Ureter (tissue), 1 donor: ENCODE data around the gene PAK5. TPM values are rescaled to one million over a fixed set of nuclear protein-coding genes. Genes with fewer than 3 reads are reported as not detected.

Experiments
- DNase-seq: peaks from one replicate; pipeline ENCODE4 v3.0.0-alpha.2; 2020; ENCODE audit warnings: low spot score
- total RNA-seq: library from RNA; stranded (reverse); gene quantifications from one replicate; pipeline ENCODE4 v1.2.4, GENCODE V29; 2023
- donor health status: DM: yes; HTN: yes; CAD: no.

PAK5 gene
- total RNA-seq, 1 donor from 2014 or later = 0.13 TPM

GRCh38 chr20:9577397-9577796 lies 261.5 kb downstream of the PAK5 start:
- DNase-seq = no peak

GRCh38 chr20:9576695-9577094 lies 262.2 kb downstream of the PAK5 start:
- DNase-seq = no peak

- no peak for DNase-seq
Observed at GRCh38 chr20:9575836-9576235, 263.0 kb downstream of the PAK5 start.

- DNase-seq = no peak
Observed at GRCh38 chr20:9574776-9575175, 264.1 kb downstream of the PAK5 start.

GRCh38 chr20:9574181-9574580 lies 264.7 kb downstream of the PAK5 start:
- no peak for DNase-seq

- no peak for DNase-seq
Observed at GRCh38 chr20:9573335-9574151, 265.3 kb downstream of the PAK5 start.

GRCh38 chr20:9572670-9573069 lies 266.2 kb downstream of the PAK5 start:
- DNase-seq = no peak

- no peak for DNase-seq
Observed at GRCh38 chr20:9571783-9572182, 267.1 kb downstream of the PAK5 start.

- DNase-seq = no peak
Observed at GRCh38 chr20:9570612-9571011, 268.3 kb downstream of the PAK5 start.

GRCh38 chr20:9566977-9567376 lies 271.9 kb downstream of the PAK5 start:
- no peak for DNase-seq

GRCh38 chr20:9565910-9566550 lies 272.8 kb downstream of the PAK5 start:
- DNase-seq = no peak

GRCh38 chr20:9557411-9557810 lies 281.5 kb downstream of the PAK5 start:
- DNase-seq = no peak

- DNase-seq = no peak
Observed at GRCh38 chr20:9555781-9556180, 283.1 kb downstream of the PAK5 start.

- DNase-seq = no peak
Observed at GRCh38 chr20:9551808-9552550, 286.9 kb downstream of the PAK5 start.

- DNase-seq = no peak
Observed at GRCh38 chr20:9550871-9551270, 288.0 kb downstream of the PAK5 start.

GRCh38 chr20:9550283-9550682 lies 288.6 kb downstream of the PAK5 start:
- no peak for DNase-seq

- no peak for DNase-seq
Observed at GRCh38 chr20:9543214-9543613, 295.7 kb downstream of the PAK5 start.

GRCh38 chr20:9535449-9535848 lies 303.4 kb downstream of the PAK5 start:
- no peak for DNase-seq

GRCh38 chr20:9534025-9534424 lies 304.9 kb downstream of the PAK5 start:
- DNase-seq = no peak

- DNase-seq = no peak
Observed at GRCh38 chr20:9532069-9532838, 306.6 kb downstream of the PAK5 start.

GRCh38 chr20:9531581-9531980 lies 307.3 kb downstream of the PAK5 start:
- DNase-seq = no peak

- DNase-seq = no peak
Observed at GRCh38 chr20:9523636-9524035, 315.2 kb downstream of the PAK5 start.
